K562 (cell line): ENCODE results near the gene HAGHL. TPM values are rescaled to one million over a fixed set of nuclear protein-coding genes. Genes with fewer than 3 reads are reported as not detected.

ENCODE experiments used
- KDM1A ChIP-seq, 2 experiments: fragments of 450-650 bp; IDR thresholded peaks; 2 replicates each; pipeline ENCODE4 v1.6.1; 2016; ENCODE audit warnings: mild to moderate bottlenecking in 2 of 2
- KLF16 ChIP-seq: IDR thresholded peaks from 2 replicates; pipeline ENCODE4 v1.6.1; 2016; ENCODE audit warnings: antibody characterized with exemption
- SMAD2 ChIP-seq: fragments of 150-350 bp; IDR thresholded peaks from 2 replicates; pipeline ENCODE4 v1.6.1; 2014; ENCODE audit warnings: low read depth, mild to moderate bottlenecking, low read length
- TGIF2 ChIP-seq: sonication (generic); formaldehyde crosslinking; IDR thresholded peaks from 2 replicates; pipeline ENCODE4 v1.8.1; 2022; ENCODE audit warnings: mild to moderate bottlenecking, missing genetic modification reagents, moderate library complexity
- ZNF830 ChIP-seq: fragments of 250-450 bp; sonication (Bioruptor Pico); IDR thresholded peaks from 2 replicates; pipeline ENCODE4 v1.5.0; 2021; ENCODE audit warnings: mild to moderate bottlenecking
- polyA plus RNA-seq, 8 experiments: library from polyadenylated mRNA; depleted of rRNA in 4 of 8; stranded (reverse) in 5 of 8; unstranded in 3 of 8; fragments of >200 nt; fragmentation: Nextera tagmentation in 2 of 8; fragmentation: Illumina TruSeq in 1 of 8; extraction: Ambion mirVana in 2 of 8; extraction: Trizol in 1 of 8; gene quantifications; 2 replicates each; pipeline versions ENCODE4 v1.2.1 to v1.2.3, GENCODE V29; 2011 to 2014; ENCODE audit warnings: inconsistent platforms in 1 of 8, missing spikeins in 1 of 8
- total RNA-seq, 7 experiments: library from RNA; depleted of rRNA in 6 of 7; stranded (reverse); fragments of >200 nt in 6 of 7; fragmentation: Illumina TruSeq in 2 of 7; extraction: Trizol in 2 of 7; gene quantifications; 2 replicates each; pipeline versions ENCODE4 v1.2.1 to v1.2.3, GENCODE V29; 2011 to 2021; ENCODE audit warnings: low replicate concordance in 1 of 7
- TF ChIP-seq, protein P1 (sequence below): fragments of 200-800 bp; sonication (Bioruptor generic); IDR thresholded peaks from 2 replicates; pipeline ENCODE4 v1.6.1; 2017; ENCODE audit warnings: missing genetic modification characterization, missing compliant biosample characterization
- TF ChIP-seq, protein P2 (sequence below): fragments of 150-350 bp; conservative IDR thresholded peaks from 2 replicates; pipeline ENCODE4 v1.6.1; 2014; ENCODE audit warnings: low read length
- TF ChIP-seq, protein P3 (sequence below): fragments of 450-650 bp; IDR thresholded peaks from 2 replicates; pipeline ENCODE4 v1.6.1; 2014; ENCODE audit warnings: low read depth, mild to moderate bottlenecking, moderate library complexity, borderline replicate concordance
- TF ChIP-seq, protein P4 (sequence below): fragments of 250-450 bp; sonication (Bioruptor Pico); IDR thresholded peaks from 2 replicates; pipeline ENCODE4 v1.5.0; 2020; ENCODE audit warnings: mild to moderate bottlenecking
- TF ChIP-seq, protein P5 (sequence below): fragments of 450-650 bp; IDR thresholded peaks from 2 replicates; pipeline ENCODE4 v1.6.1; 2016; ENCODE audit warnings: mild to moderate bottlenecking, moderate library complexity

HAGHL gene
- total and polyA plus RNA-seq, 9 of the 15 experiments (the other 6 are each of a cell fraction or from before 2014, with no cell fraction given) = 0.31 to 83.4 (median 20.7) TPM

DNA sequence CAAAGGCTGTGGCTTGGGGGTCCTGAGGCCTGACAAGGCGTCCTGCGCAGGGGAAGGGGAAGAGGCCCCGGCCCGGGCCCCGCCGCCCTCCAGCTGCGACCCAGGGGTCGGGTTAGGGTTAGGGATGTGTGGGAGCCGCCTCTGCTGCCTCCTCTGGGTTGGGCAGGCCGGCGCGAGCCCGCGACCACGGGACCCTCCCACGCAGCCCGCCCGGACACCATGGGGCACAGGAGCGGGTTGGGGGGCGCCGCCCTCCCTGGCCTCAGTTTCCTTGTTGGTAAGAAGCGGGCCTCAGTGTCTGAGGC lies 13.5 kb downstream of the HAGHL start (continued):
- TF ChIP-seq, protein P1, sequence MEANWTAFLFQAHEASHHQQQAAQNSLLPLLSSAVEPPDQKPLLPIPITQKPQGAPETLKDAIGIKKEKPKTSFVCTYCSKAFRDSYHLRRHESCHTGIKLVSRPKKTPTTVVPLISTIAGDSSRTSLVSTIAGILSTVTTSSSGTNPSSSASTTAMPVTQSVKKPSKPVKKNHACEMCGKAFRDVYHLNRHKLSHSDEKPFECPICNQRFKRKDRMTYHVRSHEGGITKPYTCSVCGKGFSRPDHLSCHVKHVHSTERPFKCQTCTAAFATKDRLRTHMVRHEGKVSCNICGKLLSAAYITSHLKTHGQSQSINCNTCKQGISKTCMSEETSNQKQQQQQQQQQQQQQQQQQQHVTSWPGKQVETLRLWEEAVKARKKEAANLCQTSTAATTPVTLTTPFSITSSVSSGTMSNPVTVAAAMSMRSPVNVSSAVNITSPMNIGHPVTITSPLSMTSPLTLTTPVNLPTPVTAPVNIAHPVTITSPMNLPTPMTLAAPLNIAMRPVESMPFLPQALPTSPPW (CRISPR knock-in tag) = no peak
- TF ChIP-seq ZNF830 (CRISPR knock-in tag) (no peak), KLF16 (no peak), KDM1A (IDR thresholded peaks at IDR 0.05) (no peak), TGIF2 (CRISPR knock-in tag) (peak; percentile 42; the same call in 1 of the 2 replicates), SMAD2 (no peak)
- TF ChIP-seq, protein P2, sequence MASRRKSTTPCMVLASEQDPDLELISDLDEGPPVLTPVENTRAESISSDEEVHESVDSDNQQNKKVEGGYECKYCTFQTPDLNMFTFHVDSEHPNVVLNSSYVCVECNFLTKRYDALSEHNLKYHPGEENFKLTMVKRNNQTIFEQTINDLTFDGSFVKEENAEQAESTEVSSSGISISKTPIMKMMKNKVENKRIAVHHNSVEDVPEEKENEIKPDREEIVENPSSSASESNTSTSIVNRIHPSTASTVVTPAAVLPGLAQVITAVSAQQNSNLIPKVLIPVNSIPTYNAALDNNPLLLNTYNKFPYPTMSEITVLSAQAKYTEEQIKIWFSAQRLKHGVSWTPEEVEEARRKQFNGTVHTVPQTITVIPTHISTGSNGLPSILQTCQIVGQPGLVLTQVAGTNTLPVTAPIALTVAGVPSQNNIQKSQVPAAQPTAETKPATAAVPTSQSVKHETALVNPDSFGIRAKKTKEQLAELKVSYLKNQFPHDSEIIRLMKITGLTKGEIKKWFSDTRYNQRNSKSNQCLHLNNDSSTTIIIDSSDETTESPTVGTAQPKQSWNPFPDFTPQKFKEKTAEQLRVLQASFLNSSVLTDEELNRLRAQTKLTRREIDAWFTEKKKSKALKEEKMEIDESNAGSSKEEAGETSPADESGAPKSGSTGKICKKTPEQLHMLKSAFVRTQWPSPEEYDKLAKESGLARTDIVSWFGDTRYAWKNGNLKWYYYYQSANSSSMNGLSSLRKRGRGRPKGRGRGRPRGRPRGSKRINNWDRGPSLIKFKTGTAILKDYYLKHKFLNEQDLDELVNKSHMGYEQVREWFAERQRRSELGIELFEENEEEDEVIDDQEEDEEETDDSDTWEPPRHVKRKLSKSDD = no peak
- TF ChIP-seq, protein P3, sequence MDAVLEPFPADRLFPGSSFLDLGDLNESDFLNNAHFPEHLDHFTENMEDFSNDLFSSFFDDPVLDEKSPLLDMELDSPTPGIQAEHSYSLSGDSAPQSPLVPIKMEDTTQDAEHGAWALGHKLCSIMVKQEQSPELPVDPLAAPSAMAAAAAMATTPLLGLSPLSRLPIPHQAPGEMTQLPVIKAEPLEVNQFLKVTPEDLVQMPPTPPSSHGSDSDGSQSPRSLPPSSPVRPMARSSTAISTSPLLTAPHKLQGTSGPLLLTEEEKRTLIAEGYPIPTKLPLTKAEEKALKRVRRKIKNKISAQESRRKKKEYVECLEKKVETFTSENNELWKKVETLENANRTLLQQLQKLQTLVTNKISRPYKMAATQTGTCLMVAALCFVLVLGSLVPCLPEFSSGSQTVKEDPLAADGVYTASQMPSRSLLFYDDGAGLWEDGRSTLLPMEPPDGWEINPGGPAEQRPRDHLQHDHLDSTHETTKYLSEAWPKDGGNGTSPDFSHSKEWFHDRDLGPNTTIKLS = no peak
- TF ChIP-seq, protein P4, sequence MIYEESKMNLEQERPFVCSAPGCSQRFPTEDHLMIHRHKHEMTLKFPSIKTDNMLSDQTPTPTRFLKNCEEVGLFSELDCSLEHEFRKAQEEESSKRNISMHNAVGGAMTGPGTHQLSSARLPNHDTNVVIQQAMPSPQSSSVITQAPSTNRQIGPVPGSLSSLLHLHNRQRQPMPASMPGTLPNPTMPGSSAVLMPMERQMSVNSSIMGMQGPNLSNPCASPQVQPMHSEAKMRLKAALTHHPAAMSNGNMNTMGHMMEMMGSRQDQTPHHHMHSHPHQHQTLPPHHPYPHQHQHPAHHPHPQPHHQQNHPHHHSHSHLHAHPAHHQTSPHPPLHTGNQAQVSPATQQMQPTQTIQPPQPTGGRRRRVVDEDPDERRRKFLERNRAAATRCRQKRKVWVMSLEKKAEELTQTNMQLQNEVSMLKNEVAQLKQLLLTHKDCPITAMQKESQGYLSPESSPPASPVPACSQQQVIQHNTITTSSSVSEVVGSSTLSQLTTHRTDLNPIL (CRISPR knock-in tag) = no peak
- TF ChIP-seq, protein P5, sequence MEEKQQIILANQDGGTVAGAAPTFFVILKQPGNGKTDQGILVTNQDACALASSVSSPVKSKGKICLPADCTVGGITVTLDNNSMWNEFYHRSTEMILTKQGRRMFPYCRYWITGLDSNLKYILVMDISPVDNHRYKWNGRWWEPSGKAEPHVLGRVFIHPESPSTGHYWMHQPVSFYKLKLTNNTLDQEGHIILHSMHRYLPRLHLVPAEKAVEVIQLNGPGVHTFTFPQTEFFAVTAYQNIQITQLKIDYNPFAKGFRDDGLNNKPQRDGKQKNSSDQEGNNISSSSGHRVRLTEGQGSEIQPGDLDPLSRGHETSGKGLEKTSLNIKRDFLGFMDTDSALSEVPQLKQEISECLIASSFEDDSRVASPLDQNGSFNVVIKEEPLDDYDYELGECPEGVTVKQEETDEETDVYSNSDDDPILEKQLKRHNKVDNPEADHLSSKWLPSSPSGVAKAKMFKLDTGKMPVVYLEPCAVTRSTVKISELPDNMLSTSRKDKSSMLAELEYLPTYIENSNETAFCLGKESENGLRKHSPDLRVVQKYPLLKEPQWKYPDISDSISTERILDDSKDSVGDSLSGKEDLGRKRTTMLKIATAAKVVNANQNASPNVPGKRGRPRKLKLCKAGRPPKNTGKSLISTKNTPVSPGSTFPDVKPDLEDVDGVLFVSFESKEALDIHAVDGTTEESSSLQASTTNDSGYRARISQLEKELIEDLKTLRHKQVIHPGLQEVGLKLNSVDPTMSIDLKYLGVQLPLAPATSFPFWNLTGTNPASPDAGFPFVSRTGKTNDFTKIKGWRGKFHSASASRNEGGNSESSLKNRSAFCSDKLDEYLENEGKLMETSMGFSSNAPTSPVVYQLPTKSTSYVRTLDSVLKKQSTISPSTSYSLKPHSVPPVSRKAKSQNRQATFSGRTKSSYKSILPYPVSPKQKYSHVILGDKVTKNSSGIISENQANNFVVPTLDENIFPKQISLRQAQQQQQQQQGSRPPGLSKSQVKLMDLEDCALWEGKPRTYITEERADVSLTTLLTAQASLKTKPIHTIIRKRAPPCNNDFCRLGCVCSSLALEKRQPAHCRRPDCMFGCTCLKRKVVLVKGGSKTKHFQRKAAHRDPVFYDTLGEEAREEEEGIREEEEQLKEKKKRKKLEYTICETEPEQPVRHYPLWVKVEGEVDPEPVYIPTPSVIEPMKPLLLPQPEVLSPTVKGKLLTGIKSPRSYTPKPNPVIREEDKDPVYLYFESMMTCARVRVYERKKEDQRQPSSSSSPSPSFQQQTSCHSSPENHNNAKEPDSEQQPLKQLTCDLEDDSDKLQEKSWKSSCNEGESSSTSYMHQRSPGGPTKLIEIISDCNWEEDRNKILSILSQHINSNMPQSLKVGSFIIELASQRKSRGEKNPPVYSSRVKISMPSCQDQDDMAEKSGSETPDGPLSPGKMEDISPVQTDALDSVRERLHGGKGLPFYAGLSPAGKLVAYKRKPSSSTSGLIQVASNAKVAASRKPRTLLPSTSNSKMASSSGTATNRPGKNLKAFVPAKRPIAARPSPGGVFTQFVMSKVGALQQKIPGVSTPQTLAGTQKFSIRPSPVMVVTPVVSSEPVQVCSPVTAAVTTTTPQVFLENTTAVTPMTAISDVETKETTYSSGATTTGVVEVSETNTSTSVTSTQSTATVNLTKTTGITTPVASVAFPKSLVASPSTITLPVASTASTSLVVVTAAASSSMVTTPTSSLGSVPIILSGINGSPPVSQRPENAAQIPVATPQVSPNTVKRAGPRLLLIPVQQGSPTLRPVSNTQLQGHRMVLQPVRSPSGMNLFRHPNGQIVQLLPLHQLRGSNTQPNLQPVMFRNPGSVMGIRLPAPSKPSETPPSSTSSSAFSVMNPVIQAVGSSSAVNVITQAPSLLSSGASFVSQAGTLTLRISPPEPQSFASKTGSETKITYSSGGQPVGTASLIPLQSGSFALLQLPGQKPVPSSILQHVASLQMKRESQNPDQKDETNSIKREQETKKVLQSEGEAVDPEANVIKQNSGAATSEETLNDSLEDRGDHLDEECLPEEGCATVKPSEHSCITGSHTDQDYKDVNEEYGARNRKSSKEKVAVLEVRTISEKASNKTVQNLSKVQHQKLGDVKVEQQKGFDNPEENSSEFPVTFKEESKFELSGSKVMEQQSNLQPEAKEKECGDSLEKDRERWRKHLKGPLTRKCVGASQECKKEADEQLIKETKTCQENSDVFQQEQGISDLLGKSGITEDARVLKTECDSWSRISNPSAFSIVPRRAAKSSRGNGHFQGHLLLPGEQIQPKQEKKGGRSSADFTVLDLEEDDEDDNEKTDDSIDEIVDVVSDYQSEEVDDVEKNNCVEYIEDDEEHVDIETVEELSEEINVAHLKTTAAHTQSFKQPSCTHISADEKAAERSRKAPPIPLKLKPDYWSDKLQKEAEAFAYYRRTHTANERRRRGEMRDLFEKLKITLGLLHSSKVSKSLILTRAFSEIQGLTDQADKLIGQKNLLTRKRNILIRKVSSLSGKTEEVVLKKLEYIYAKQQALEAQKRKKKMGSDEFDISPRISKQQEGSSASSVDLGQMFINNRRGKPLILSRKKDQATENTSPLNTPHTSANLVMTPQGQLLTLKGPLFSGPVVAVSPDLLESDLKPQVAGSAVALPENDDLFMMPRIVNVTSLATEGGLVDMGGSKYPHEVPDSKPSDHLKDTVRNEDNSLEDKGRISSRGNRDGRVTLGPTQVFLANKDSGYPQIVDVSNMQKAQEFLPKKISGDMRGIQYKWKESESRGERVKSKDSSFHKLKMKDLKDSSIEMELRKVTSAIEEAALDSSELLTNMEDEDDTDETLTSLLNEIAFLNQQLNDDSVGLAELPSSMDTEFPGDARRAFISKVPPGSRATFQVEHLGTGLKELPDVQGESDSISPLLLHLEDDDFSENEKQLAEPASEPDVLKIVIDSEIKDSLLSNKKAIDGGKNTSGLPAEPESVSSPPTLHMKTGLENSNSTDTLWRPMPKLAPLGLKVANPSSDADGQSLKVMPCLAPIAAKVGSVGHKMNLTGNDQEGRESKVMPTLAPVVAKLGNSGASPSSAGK = no peak
